Stimulated activated CD8-positive, alpha-beta memory T cell treated with anti-CD3 and anti-CD28 coated beads, Interleukin-2, amount 100 ng/mL, for 48 hours (primary cell): ENCODE data around the gene STAT1.

Source experiments
- DNase-seq, 2 donors: peaks; one replicate each; pipeline ENCODE4 v3.0.0-alpha.2; 2020; ENCODE audit warnings: low read depth in 2 of 2

The STAT1 gene

DNA sequence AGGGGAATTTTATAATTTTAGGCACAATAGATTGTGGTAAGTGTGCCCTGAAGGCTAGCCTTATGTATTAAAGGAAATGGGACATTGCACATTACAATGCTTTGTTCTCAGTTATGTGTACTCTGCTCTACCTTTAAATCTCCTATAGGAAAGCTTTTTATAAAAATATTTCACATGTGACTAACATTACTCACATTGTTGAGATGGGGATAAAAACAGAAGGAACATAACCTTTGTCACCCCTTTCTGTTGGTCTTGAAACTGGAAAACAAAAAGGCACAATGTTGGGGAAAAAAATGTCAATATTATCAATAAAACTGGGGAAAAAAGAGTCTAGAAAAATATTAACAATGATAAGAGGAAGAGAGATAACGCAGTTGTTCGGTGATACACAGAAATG lies 17.3 kb upstream of the STAT1 start:
- no peak for DNase-seq

DNA sequence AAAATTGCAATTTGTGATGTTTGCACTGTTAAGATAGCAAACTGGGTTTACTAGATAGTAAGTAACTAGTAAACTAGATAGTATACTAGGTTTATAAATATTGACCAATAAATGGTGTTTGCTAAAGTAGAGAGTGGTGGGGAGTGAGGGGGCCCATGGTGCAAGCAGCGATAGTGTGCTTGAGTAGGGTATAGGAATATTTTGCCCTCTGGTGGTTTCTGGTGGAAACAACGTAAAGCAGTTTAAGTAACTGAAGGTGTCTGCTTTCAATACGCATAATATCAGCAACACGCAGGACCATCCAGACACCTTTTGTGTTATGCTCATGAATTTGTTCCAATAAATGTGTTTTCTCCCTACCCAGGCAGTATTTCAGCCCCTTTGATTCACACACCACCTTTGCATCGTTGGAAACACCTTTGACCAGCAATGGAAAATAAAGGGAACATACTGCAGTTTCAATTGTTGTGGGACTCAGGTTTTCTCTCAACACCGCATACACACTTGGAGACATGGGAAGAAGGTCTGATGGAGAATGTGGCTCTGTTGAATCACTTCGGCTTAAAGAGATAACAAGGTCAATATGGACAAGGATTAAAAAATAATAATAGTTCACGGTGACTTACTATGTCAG lies 16.7 kb upstream of the STAT1 start:
- DNase-seq: no peak

DNA sequence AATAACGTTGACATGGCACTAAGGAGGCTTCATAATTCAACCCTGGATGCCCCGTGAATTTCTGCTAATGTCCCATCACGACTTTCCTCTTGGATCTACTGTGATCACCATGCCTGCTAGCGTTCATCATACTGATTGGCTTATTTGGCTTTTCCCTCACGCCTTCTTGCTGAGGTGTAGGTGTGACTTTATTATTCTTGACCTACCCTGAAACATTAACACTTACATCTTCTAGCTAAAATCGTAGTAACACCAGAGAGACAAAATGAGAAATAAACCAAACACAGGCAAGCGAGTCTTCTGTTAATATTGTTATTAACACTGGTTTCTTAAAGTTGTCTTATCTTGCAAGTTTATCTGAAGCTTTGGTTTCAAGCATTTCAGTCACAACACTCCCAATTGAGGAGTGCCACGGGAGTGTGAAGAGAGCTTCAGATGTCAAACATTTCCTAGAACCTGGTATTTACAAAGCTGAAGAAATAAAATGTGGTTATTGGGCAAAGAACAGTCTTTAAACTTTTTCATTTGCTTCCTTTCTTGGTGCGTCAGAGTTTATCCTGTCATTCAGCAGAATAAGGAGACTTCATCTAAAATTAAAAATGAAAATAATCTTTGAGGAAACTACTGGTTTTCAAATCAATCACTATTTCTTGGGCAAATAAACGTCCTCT lies 15.4 kb upstream of the STAT1 start:
- no peak for DNase-seq

DNA sequence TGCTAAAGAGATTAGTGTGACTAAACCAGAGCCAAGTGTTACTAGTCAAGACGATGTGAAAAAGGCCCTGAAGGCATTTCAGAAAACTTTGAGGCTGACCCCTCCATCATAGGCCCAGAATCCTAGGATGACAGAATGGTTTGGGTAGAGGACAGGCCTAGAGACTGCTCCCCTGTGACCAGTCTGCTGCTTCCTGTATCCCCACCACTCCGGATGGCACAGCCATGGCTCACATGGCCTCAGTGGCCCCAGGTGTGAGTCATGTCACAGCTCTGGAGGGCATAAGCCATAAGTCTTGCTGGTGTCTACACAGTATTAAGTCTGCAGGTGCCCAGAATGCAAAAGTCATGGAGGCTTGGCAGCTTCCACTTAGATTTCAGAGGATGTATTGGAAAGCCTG lies 12.4 kb upstream of the STAT1 start:
- DNase-seq: no peak

DNA sequence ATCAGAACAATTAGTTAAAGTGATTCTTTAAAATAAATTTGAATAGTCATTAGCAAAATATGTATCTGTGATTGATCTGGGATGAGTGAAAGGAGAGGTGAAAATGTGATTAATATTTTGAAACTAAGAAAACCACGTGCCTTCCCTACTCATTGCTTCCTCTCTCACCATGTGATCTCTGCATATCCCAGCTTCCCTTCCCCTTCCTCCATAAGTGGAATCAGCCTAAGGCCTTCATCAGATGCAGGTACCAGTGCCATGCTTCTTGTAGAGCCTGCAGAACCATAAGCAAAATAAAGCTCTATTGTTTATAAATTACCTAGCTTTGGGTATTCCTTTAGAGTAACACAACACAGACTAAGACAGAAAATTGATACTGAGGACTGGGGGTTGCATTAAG lies 11.2 kb upstream of the STAT1 start:
- no peak for DNase-seq

DNA sequence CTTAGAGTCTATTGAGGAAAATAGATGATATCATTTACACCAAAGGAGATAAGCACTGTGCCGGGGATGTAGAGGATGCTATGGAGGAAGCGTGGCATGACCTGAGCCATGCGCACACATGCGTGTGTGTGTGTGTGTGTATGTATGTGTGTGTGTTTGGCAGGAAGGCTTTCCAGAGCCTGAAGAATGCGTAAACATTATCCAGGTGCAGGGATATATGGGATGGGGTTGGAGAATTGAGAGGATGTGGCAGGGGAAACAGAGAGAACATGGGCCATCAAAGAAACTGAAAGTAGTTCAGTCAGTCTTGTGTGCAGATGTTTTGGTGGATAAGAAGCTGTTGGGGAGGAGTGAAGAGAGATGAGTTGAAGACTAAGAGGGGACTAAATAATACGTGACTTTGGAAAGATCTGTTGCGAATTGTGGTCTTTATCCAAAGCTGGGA lies 9.3 kb upstream of the STAT1 start:
- DNase-seq: no peak

DNA sequence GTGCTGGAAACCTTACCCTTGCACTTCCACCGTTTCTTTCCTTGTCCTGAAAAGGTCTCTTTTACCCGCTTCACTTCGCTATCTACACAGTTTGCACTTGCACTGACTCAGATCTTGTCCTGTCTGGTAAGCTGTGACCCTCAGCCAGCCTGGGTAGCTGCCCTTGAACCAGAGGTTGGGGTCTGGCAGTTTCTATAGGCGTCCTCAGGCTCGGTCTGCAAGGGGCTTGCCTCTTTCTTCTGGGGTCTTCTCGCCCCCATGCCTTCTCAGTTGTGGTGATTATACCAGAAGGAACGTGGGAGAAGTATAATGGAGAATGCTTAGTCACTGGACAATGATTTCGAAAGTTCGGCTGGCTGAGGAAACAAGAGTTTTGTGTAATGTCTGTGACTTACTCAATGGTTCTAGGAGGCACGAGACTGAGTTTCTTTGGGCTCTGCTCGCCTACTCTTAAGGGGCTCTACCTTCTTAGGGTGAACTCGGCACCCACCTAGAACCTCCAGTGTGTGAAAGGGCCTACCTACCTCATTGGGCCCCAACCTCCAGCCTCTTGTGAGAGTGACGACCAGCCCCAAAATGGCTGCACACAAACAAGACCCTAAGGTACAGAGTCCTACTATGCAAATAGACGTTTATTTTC lies 6.9 kb upstream of the STAT1 start:
- DNase-seq: peak in 1 of 2 donors; percentile 39

DNA sequence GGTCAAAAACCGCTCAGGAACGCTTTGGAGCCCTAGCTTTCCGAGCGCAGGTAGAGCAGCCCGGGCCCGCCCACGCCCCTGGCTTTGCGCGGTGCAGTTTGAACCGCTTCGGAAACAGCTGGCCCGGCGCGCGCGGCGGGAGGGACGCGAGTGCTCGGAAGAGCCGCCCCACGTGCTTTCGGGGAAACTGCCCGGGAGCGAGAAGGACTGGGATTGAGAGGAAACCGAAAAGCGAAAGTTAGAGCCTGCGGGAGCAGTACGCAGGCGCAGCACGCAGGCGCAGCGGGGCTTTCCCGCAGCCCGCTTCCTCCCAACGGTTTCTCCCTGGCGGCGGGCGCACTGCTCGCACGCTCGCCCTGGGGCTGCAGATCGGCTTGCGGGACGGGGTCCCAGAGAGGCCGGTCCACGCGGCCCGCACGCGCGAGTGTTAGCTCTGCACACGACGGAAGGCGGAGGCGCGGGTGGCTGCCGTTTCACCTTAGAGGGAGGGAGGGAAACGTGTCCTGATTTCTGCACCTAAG lies 6.3 kb upstream of the STAT1 start:
- DNase-seq: peak; percentile 91 to 93

DNA sequence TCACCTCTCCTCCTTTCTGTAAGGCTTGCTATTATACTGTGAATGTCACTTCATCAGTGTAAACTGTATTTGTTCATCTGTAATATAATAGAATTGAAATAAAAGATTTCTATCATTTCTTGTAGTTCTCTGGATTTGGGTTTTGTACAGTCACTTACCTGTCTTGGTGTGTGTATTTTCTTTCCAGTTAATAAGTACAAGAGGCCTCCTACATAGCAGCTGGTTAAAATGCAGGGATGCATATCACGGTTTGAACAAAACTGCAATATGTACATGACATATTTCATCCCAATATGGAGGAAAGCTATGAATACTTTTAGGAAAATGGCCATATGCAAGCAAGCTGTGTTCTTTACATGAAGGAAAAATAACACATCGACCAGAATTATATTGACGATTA lies 5.4 kb upstream of the STAT1 start:
- DNase-seq: no peak

DNA sequence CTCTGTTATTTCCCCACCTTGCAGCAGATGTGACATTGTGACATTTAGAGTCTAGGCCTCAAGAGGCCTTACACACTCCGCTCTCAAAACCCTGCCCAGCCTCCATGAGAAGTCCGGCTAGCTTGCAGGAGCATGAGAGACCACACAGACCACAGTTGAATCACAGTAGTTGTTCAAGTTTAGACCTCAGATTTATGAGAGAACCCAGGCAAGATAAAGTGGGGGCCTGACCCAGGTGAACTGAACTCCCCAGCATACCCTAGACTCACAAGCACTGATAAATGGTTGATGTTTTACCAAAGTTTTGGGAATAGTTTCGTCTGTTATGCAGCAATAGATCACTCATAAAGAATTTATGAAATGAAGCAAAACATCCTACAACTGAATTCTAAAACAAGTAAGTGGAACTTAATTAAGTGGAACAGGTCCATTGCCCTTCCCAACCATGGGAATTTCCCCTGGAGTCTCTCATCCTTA lies 4.7 kb upstream of the STAT1 start:
- DNase-seq: no peak

DNA sequence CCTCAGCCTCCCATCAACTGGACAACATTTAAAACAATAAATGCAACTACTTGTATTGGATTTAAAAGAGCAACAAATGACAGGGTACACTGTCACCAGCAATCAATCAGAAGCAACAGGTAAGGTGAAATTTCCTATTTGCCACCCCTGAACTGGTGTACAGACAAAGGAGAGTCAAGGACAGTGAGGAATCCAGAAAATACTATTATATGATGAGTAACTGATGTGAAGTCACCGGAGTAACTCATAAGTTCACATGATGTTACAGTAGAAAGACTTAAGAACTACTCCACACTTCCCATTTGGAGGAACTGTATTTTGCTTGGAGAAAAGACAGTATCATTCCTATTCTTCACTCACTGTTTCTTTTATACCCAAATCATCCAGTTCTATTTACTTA lies 4.1 kb upstream of the STAT1 start:
- DNase-seq: no peak

DNA sequence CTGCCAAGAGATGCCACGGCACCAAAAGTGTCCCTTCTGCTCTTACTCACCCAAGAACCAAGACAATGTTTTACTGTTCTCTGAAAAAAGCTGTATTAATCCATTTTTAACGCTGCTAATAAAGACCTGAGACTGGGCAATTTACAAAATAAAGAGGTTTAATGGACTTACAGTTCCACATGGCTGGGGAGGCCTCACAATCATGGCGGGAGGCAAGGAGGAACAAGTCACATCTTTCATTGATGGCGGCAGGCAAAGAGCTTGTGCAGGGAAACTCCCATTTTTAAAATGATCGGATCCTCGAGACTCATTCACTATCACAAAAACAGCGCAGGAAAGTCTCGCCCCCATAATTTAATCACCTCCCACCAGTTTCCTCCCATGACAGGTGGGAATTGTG lies 1.9 kb upstream of the STAT1 start:
- DNase-seq: no peak

DNA sequence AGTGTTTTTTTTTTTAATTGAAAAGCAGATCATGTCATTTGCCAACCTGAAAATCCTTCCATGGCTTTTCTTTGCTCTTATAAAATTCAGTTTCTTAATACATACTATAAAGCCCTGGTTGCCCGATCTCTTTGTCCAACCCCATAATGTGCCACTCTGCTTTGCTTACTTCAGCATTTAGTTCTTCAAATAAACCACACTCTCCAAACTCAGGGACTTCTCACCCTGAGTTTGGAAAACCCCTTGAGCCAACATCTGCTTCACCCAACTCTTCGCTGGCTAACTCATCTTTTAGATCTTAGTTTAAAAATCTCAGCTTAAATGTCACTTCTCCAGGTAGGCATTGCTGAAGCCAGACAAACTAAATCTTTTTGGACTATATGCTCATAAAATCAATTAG lies 1.3 kb upstream of the STAT1 start:
- no peak for DNase-seq

DNA sequence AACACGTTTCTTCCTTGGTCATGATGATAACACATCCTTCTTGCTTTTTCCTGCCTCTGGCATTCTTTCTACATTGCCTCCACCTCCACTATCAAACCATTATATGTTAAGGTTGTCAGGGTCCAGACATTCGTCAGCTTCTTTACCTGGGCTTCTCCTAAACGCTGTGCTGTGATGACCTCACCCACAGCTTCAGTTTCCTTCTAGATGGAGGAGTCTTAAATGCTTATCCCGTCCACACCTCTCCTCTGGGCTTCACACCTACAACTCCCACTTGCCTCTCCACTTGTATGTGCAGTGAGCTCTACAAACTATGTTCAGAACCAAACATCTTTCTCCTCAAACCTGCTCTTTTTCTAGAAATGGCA lies 666 bp upstream of the STAT1 start:
- DNase-seq: no peak

DNA sequence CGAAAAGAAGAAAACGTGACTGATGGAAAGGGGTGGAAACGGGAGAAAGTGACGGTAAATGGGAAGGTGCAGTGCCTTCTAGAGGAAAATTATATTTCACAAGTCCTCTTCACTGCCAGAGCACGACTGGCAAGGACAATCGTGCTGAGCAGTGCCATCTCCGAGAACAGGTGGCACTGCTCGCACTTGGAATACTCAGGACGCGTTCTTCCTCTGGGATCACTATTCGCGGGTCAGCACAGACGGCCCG lies 364 bp downstream of the STAT1 start:
- DNase-seq: no peak

DNA sequence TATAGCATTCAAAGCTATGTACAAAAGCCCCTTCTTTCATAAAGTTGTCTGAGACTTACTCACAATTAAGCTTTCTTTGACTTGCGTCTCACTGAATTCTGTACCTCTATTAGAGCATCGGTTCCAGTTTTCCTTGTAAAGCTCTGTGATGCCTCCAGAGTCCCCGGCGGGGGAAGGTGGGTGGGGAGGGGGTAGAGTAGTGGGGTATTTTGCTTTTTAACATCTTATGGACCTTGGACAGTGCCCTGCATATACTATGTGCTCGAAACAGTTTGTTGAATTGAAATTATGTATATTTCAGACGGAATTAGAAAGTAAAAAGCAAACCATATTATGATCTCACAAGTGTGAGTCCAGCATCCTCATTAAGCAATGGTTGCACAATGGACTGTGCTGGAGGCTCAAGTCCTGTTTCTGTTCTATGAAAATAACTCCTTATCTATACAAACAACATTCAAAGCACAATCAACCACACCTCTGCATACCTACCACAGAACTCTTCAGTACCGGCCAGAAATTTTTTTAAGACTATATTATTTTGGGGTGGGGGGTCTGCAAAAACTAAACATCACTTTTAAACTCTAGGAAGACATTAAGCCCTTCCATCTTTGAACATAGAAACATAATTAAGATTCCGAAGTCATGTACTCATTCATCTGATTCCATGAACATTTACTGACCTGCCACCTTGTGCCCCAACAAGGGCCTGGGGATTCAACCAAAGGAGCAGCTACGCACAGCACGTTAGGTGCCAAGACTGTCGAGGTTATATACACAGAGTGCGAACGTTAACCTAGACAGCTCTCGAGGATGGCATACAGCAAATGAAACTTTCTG lies 908 bp downstream of the STAT1 start:
- no peak for DNase-seq

DNA sequence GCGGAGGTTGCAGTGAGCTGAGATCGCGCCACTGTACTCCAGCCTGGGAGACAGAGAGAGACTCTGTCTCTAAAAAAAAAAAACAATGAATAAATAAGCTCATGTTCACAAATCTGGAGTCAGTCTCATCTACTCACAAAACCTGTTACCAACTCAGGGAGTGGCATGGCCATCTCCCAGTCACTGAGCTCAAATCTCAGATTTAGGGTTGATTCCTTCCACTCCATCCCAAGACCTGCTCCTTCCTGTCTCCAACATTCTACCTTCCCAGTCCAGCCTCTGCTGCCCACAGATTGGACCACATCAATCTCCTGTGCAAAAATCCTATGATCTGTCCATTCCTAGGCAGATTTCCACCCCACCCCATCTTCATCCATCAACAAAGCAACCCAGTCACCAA lies 1.6 kb downstream of the STAT1 start:
- no peak for DNase-seq

DNA sequence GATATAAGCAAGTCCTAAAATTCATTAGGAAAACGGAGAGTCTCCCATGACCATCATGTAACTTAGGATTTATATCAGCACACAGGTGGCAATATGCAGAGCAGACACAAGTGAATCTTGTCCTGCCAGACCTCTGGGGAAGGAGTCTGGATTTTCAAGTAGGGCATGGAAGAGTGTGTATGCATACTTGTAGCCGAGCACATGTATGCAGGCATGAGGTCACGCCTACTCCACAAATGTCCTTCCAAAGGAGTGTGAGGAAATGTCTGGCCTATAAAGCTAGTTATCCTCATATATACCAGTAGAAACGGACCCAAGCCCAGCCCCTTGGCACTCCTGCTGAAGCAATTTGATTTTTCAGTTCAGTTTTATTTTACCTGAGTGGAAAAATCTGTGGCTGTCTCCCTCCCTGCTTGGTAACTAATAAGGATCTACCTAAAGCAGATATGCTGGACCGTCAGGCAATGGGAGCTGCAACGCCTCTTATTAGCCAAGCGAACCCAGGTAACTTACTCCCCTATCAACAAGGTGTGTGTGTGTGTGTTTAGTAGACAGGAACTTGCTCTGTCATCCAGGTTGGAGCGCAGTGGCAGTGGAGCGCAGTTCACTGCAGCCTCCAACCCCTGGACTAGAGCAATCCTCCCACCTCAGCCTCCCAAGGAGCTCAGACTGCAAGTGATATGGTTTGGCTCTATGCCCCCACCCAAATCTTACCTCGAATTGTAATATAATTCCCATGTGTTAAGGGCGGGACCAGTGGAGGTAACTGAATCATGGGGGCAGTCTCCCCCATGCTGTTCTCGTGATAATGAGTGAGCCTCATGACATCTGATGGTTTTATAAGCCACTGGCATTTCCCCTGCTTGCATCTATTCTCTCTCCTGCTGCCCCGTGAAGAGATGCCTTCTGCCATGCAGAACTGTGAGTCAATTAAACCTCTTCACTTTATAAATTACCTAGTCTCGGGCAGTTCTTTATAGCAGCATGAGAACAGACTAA lies 2.8 kb downstream of the STAT1 start:
- DNase-seq: no peak

DNA sequence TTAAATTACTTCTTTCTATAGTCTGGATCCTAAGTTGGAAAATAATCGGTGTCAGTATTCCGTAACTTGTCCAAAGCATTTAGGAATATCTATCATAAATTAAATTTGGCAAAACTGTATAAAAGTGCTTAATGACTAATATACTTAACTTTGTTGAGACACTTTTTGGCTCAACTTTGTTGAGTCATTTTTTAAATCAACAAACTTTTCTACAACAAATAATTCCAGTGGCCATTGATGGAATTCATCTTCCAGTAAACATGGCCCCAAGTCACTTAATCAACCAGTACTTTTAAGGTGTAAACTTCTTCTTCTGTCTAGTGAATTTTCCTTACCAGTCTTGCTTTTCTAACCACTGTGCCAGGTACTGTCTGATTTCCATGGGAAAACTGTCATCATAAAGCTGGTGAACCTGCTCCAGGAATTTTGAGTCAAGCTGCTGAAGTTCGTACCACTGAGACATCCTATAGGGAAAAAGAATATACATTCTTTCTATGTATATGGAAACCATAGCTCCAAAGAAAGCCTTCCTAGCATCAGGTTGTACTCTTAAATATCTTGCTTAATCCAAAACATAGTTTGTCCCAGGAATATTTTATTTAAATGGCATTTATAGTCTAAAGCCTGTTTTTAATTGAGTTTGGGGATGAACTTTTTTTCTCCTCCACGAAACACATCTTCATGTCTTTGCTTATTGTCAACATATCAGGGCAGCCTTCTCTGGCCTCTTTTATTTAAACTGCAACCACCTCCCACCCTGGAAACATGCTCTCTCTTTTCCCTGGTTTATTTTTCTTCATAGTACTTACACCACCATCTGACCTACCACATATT lies 4.2 kb downstream of the STAT1 start:
- DNase-seq: no peak

DNA sequence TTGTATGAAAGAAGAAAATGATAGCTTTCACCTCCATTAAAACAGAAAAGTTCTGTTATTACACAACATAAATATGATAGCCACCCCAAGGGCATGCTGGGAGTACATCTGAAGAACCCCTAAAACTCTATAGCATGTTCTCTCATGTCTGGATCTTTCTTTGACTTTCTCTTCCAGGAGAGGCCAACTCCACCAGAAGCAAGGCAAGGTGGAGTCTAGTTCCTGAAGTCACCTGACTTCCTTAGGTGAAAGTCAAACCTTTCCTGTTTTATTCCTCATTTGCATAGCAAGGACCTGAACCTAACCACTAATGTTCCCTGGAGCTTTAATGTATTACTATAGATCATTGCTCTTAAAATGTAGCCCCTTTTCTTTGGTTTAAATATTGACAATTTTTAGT lies 5.7 kb downstream of the STAT1 start:
- DNase-seq: no peak
